ENCODE data around the gene CWC27.

Gene CWC27

GRCh38 chr5:65041296-65042158, 272.8 kb downstream of the CWC27 start:
- no peak for DNase-seq

- no peak for DNase-seq
These were observed 275.2 kb downstream of the CWC27 start for GRCh38 chr5:65043843-65044359.

GRCh38 chr5:65047225-65047624, 278.5 kb downstream of the CWC27 start:
- no peak for DNase-seq

- DNase-seq = no peak
These were observed 279.4 kb downstream of the CWC27 start for GRCh38 chr5:65047948-65048690.

GRCh38 chr5:65050140-65050539, 281.4 kb downstream of the CWC27 start:
- DNase-seq = no peak

GRCh38 chr5:65050826-65051498, 282.2 kb downstream of the CWC27 start:
- no peak for DNase-seq

- DNase-seq = no peak
These were observed 287.2 kb downstream of the CWC27 start for GRCh38 chr5:65055938-65056337.

- no peak for DNase-seq
These were observed 291.2 kb downstream of the CWC27 start for GRCh38 chr5:65059681-65060598.

- DNase-seq = no peak
These were observed 292.7 kb downstream of the CWC27 start for GRCh38 chr5:65061250-65061973.

GRCh38 chr5:65061974-65062353, 293.2 kb downstream of the CWC27 start:
- DNase-seq = no peak

GRCh38 chr5:65062469-65063083, 293.8 kb downstream of the CWC27 start:
- no peak for DNase-seq

GRCh38 chr5:65065001-65065511, 296.3 kb downstream of the CWC27 start:
- DNase-seq = no peak

- no peak for DNase-seq
These were observed 297.8 kb downstream of the CWC27 start for GRCh38 chr5:65066387-65067146.

GRCh38 chr5:65067147-65067506, 298.4 kb downstream of the CWC27 start:
- no peak for DNase-seq

Measured in NCI-H1048 (cell line).